Pancreas (tissue), 10 donors: ENCODE data around the gene POU6F2. TPM values are rescaled to one million over a fixed set of nuclear protein-coding genes. Genes with fewer than 3 reads are reported as not detected.

ENCODE experiments used
- ATAC-seq, 4 donors: fragments of 200-7000 bp; cut with Tn5 transposase; one replicate each; pipeline versions ENCODE4 v1.8.0 to v1.9.1; 2020; ENCODE audit warnings: mild to moderate bottlenecking in 4 of 4, moderate library complexity in 4 of 4
- DNase-seq, 6 donors: peaks; one replicate each; pipeline ENCODE4 v3.0.0-alpha.2; 2020
- FAIRE-seq: peaks from 2 replicates; lab custom pipeline; 2012; peaks lifted over from hg19 to GRCh38; lab: Jason Lieb, UNC
- H3K27ac ChIP-seq, 4 donors: fragments of 200-600 bp; sonication (generic); 1 replicate in 3 of 4; 2 replicates in 1 of 4; pipeline versions ENCODE4 v1.5.0 to v1.8.0; 2020
- H3K27me3 ChIP-seq, 4 donors: fragments of 200-600 bp; one replicate each; pipeline ENCODE4 v1.8.0; 2021
- H3K36me3 ChIP-seq, 3 donors: fragments of 200-600 bp; sonication (generic) in 1 of 3; one replicate each; pipeline versions ENCODE4 v1.5.0 to v1.8.0; 2020 to 2021
- H3K4me1 ChIP-seq, 3 donors: fragments of 200-600 bp; one replicate each; pipeline ENCODE4 v1.8.0; 2021
- H3K4me3 ChIP-seq, 4 donors: fragments of 200-600 bp; sonication (generic) in 2 of 4; one replicate each; pipeline versions ENCODE4 v1.5.0 to v1.8.0; 2020 to 2021
- H3K9me3 ChIP-seq, 4 donors: fragments of 200-600 bp; one replicate each; pipeline ENCODE4 v1.8.0; 2021
- CTCF ChIP-seq, 4 donors: fragments of 200-600 bp; sonication (generic) in 3 of 4; IDR thresholded peaks; one replicate each; pipeline versions ENCODE4 v1.5.0 to v1.8.0; 2021; ENCODE audit warnings: antibody characterized with exemption in 4 of 4
- WGBS, 2 donors: extraction: QIAGEN DNeasy Blood & Tissue Kit; methylation state at CpG; one replicate each; pipeline ENCODE4 v1.1.7; 2013; 5-methylcytosine and 5-hydroxymethylcytosine counted together
- intact Hi-C, 3 donors: fragments of 100-400 bp; cut with DNase I; formaldehyde crosslinking; loops; one replicate each; pipeline versions ENCODE4 v1.11.1 to v1.14.2; 2022
- polyA plus RNA-seq, 2 donors: library from polyadenylated mRNA; stranded (reverse); fragments of 200-250 nt; gene quantifications; one replicate each; pipeline ENCODE4 v1.2.3, GENCODE V29; 2013
- total RNA-seq, 6 donors: library from RNA; stranded (reverse); fragmentation: NEBNext Ultra II Directional in 4 of 6; extraction: Animal tissue kit (Norgen Biotek cat#: 25700) in 4 of 6; gene quantifications; one replicate each; pipeline versions ENCODE4 v1.2.1 to v1.2.4, GENCODE V29; 2021 to 2023
- donor health status: healthy with polysubstance abuse.
- donor health status: DM: no; HTN: no; CAD: no; lungs with moderate emphysema.
- donor health status: DM: no; HTN: no; CAD: no.
- donor health status: control.
- donor health status: control.
- donor health status: Bipolar disorder and iron deficiency.
- donor health status: DM: yes; HTN: yes; CAD: no.
- donor health status: DM: no; HTN: no; CAD: no.
- donor health status: DM: no; HTN: no; CAD: no.
- donor health status: DM: yes; HTN: yes; CAD: no.

Gene POU6F2
- total and polyA plus RNA-seq, 8 donors = 1.3 to 4.2 (median 2.4) TPM

GRCh38 chr7:39085590-39086049, 107.9 kb downstream of the POU6F2 start:
- 30 to 41% methylated on average over 11 of the region's 11 CpGs for WGBS, 2 donors
- no peak overlapping the region for H3K4me3 ChIP-seq
- no peak for DNase-seq
- ATAC-seq = peak in 2 of 4 donors; percentile 44 to 58
- no peak overlapping the region for H3K27ac ChIP-seq
- no peaks in the 10 kb centered on the region for H3K36me3 ChIP-seq
- no peak for FAIRE-seq
- no peak for TF ChIP-seq CTCF (IDR thresholded peaks at IDR 0.05)
- H3K27me3 ChIP-seq = no peaks in the 10 kb centered on the region
- no peaks in the 10 kb centered on the region for H3K4me1 ChIP-seq
- no peaks in the 10 kb centered on the region for H3K9me3 ChIP-seq
- intact Hi-C loops = no loop called here

- Histone ChIP-seq H3K9me3 (no peaks in the 10 kb centered on the region), H3K4me1 (no peaks in the 10 kb centered on the region), H3K4me3 (no peak overlapping the region), H3K27ac (no peak overlapping the region), H3K36me3 (no peaks in the 10 kb centered on the region), H3K27me3 (no peaks in the 10 kb centered on the region)
- FAIRE-seq (no peak), DNase-seq (no peak), ATAC-seq (no peak)
- no peak for TF ChIP-seq CTCF (IDR thresholded peaks at IDR 0.05)
- intact Hi-C loops = no loop called here
- 76 to 82% methylated on average over 10 of the region's 10 CpGs for WGBS, 2 donors
Measured at GRCh38 chr7:39086638-39087360, 109.1 kb downstream of the POU6F2 start.

- 65 to 71% methylated on average over 3 of the region's 3 CpGs for WGBS, 2 donors
- TF ChIP-seq CTCF (IDR thresholded peaks at IDR 0.05) = no peak
- intact Hi-C loops = no loop called here
- FAIRE-seq (no peak), DNase-seq (no peak), ATAC-seq (no peak)
- no peak overlapping the region for H3K4me3 ChIP-seq
- no peaks in the 10 kb centered on the region for H3K36me3 ChIP-seq
- H3K4me1 ChIP-seq = no peaks in the 10 kb centered on the region
- peaks cover 0 to 7% (median 0%) of the 10 kb centered on the region in 4 donors for H3K27me3 ChIP-seq
- H3K9me3 ChIP-seq = no peaks in the 10 kb centered on the region
- no peak overlapping the region for H3K27ac ChIP-seq
Measured at GRCh38 chr7:39088730-39089593, 111.3 kb downstream of the POU6F2 start.

- intact Hi-C loops = no loop called here
- Histone ChIP-seq H3K4me1 (no peaks in the 10 kb centered on the region), H3K27ac (no peak overlapping the region), H3K27me3 (peaks cover 0 to 7% (median 0%) of the 10 kb centered on the region in 4 donors), H3K36me3 (no peaks in the 10 kb centered on the region), H3K4me3 (no peak overlapping the region), H3K9me3 (no peaks in the 10 kb centered on the region)
- TF ChIP-seq CTCF (IDR thresholded peaks at IDR 0.05) = no peak
- DNase-seq (no peak), ATAC-seq (no peak), FAIRE-seq (no peak)
- 36 to 57% methylated on average over 2 of the region's 2 CpGs for WGBS, 2 donors
Measured at GRCh38 chr7:39091145-39091544, 113.4 kb downstream of the POU6F2 start.
